Neural progenitor cell (in vitro differentiated cells): Measurements from ENCODE around the gene PHF3. TPM values are rescaled to one million over a fixed set of nuclear protein-coding genes. Genes with fewer than 3 reads are reported as not detected.

ENCODE experiments used
- DNase-seq: peaks from one replicate; pipeline ENCODE4 v3.0.0-alpha.2; 2016; ENCODE audit warnings: low spot score
- H2AFZ ChIP-seq: fragments of 200-600 bp; sonication (generic); replicated peaks from 2 replicates; pipeline ENCODE4 v1.6.1; 2016; ENCODE audit warnings: antibody characterized with exemption
- H3F3A ChIP-seq: fragments of 200-600 bp; sonication (generic); 2 replicates; pipeline ENCODE4 v1.6.1; 2016; ENCODE audit warnings: antibody characterized with exemption, low read depth
- H3K27ac ChIP-seq: fragments of 200-600 bp; sonication (generic); 2 replicates; pipeline ENCODE4 v1.5.1; 2016; ENCODE audit warnings: mild to moderate bottlenecking
- H3K27me3 ChIP-seq: fragments of 200-600 bp; sonication (generic); 2 replicates; pipeline ENCODE4 v1.6.1; 2016; ENCODE audit warnings: mild to moderate bottlenecking, moderate library complexity
- H3K36me3 ChIP-seq: fragments of 200-600 bp; sonication (generic); 2 replicates; pipeline ENCODE4 v1.5.1; 2016
- H3K4me1 ChIP-seq: fragments of 200-600 bp; sonication (generic); 2 replicates; pipeline ENCODE4 v1.6.1; 2016; ENCODE audit warnings: mixed run types
- H3K4me2 ChIP-seq: fragments of 200-600 bp; sonication (generic); 2 replicates; pipeline ENCODE4 v1.6.1; 2016
- H3K4me3 ChIP-seq: fragments of 200-600 bp; sonication (generic); 2 replicates; pipeline ENCODE4 v1.5.1; 2016
- H3K79me2 ChIP-seq: fragments of 200-600 bp; sonication (generic); 2 replicates; pipeline ENCODE4 v1.6.1; 2016; ENCODE audit warnings: low read depth
- H3K9ac ChIP-seq: fragments of 200-600 bp; sonication (generic); 2 replicates; pipeline ENCODE4 v1.6.1; 2016
- H3K9me3 ChIP-seq: fragments of 200-600 bp; sonication (generic); 2 replicates; pipeline ENCODE4 v1.5.1; 2016; ENCODE audit warnings: low read depth
- H4K20me1 ChIP-seq: fragments of 200-600 bp; sonication (generic); 2 replicates; pipeline ENCODE4 v1.6.1; 2016; ENCODE audit warnings: low read depth
- H3K27ac Mint-ChIP-seq: 3 replicates; pipeline ENCODE4 v1.8.0; 2021; ENCODE audit warnings: mixed read lengths
- H3K27me3 Mint-ChIP-seq: 2 replicates; pipeline ENCODE4 v1.8.0; 2022; ENCODE audit warnings: low read depth, mild to moderate bottlenecking, inconsistent platforms, moderate library complexity, mixed read lengths; ENCODE audit not compliant: insufficient read depth
- H3K36me3 Mint-ChIP-seq: 3 replicates; pipeline ENCODE4 v1.8.0; 2021; ENCODE audit warnings: mixed read lengths
- H3K4me1 Mint-ChIP-seq: 3 replicates; pipeline ENCODE4 v1.8.0; 2021; ENCODE audit warnings: mixed read lengths
- H3K4me3 Mint-ChIP-seq: 3 replicates; pipeline ENCODE4 v1.8.0; 2021; ENCODE audit warnings: mild to moderate bottlenecking, moderate library complexity, mixed read lengths
- H3K9me3 Mint-ChIP-seq: 3 replicates; pipeline ENCODE4 v1.8.0; 2020; ENCODE audit warnings: mixed read lengths
- EZH2 ChIP-seq: fragments of 200-600 bp; sonication (generic); IDR thresholded peaks from 2 replicates; pipeline ENCODE4 v1.6.1; 2017; ENCODE audit warnings: antibody characterized with exemption, mild to moderate bottlenecking, moderate library complexity
- EZH2phosphoT487 ChIP-seq: fragments of 200-600 bp; sonication (generic); IDR thresholded peaks from 2 replicates; pipeline ENCODE4 v1.6.1; 2017; ENCODE audit warnings: antibody characterized with exemption
- total RNA-seq: library from RNA; depleted of rRNA; stranded (reverse); fragments of >200 nt; gene quantifications from 2 replicates; pipeline ENCODE4 v1.2.3, GENCODE V29; 2015; ENCODE audit warnings: low replicate concordance
- TF ChIP-seq, protein P1 (sequence below): fragments of 200-600 bp; sonication (generic); IDR thresholded peaks from 2 replicates; pipeline ENCODE4 v1.5.1; 2017; ENCODE audit warnings: antibody characterized with exemption, mild to moderate bottlenecking

The PHF3 gene
- total RNA-seq, 1 donor from 2014 or later, result 100 TPM

DNA sequence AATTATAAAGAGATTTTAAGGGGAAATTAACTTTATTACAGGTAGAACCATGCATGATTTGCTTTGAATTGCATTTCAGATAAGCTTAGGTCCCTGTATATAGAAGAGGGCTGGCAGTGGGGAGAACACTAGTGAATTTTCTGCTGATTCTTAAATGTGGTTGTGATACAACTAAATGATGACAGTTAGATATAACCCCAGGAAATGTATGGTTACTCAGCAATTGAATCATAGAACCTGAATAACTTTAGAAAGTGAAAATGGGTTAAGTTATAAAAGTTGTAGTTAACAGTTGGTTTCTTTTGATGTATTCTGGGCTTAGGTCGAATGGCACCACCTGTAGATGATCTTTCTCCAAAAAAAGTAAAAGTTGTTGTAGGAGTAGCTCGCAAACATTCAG lies 70.1 kb downstream of the PHF3 start:
- Mint-ChIP-seq H3K4me3 (no peak overlapping the region), H3K27me3 (no peaks in the 10 kb centered on the region), H3K27ac (no peak overlapping the region), H3K9me3 (no peaks in the 10 kb centered on the region), H3K4me1 (peaks cover 4% of the 10 kb centered on the region), H3K36me3 (peaks cover 46% of the 10 kb centered on the region)
- Histone ChIP-seq H3K27ac (no peak overlapping the region), H4K20me1 (peaks cover 9% of the 10 kb centered on the region), H2AFZ (no peak overlapping the region), H3K9ac (no peak overlapping the region), H3F3A (no peaks in the 10 kb centered on the region), H3K27me3 (no peaks in the 10 kb centered on the region), H3K4me2 (no peak overlapping the region), H3K4me1 (peaks cover 13% of the 10 kb centered on the region), H3K36me3 (peaks cover 40% of the 10 kb centered on the region), H3K79me2 (no peaks in the 10 kb centered on the region), H3K9me3 (no peaks in the 10 kb centered on the region), H3K4me3 (no peak overlapping the region)
- no peak for DNase-seq
- no peak for TF ChIP-seq EZH2phosphoT487
- TF ChIP-seq, protein P1, sequence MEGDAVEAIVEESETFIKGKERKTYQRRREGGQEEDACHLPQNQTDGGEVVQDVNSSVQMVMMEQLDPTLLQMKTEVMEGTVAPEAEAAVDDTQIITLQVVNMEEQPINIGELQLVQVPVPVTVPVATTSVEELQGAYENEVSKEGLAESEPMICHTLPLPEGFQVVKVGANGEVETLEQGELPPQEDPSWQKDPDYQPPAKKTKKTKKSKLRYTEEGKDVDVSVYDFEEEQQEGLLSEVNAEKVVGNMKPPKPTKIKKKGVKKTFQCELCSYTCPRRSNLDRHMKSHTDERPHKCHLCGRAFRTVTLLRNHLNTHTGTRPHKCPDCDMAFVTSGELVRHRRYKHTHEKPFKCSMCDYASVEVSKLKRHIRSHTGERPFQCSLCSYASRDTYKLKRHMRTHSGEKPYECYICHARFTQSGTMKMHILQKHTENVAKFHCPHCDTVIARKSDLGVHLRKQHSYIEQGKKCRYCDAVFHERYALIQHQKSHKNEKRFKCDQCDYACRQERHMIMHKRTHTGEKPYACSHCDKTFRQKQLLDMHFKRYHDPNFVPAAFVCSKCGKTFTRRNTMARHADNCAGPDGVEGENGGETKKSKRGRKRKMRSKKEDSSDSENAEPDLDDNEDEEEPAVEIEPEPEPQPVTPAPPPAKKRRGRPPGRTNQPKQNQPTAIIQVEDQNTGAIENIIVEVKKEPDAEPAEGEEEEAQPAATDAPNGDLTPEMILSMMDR, result no peak
- no peak for TF ChIP-seq EZH2

DNA sequence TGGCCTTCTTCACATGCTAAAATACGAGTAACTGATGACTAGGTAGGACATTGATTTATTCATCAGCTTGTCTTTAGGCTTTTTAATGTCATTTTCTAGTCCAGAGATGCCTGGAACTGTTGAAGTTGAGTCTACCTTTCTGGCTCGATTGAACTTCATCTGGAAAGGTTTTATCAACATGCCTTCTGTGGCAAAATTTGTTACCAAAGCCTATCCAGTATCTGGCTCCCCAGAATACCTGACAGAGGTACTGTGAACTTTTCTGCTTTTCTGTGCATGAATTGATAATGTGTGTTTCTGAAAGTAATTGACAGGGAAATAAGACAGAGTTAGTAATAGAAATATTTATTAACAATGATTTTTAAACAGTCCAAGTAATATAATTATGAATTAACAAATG lies 71.0 kb downstream of the PHF3 start:
- Histone ChIP-seq H2AFZ (no peak overlapping the region), H3K4me3 (no peak overlapping the region), H4K20me1 (peaks cover 6% of the 10 kb centered on the region), H3K79me2 (no peaks in the 10 kb centered on the region), H3K9me3 (no peaks in the 10 kb centered on the region), H3K4me1 (peaks cover 3% of the 10 kb centered on the region), H3K27me3 (no peaks in the 10 kb centered on the region), H3K9ac (no peak overlapping the region), H3K36me3 (peaks cover 44% of the 10 kb centered on the region), H3F3A (no peaks in the 10 kb centered on the region), H3K27ac (no peak overlapping the region), H3K4me2 (no peak overlapping the region)
- TF ChIP-seq EZH2phosphoT487, result no peak
- TF ChIP-seq, protein P1, result no peak
- TF ChIP-seq EZH2, result no peak
- H3K4me1 Mint-ChIP-seq, result peaks cover 3% of the 10 kb centered on the region
- H3K27ac Mint-ChIP-seq, result no peak overlapping the region
- no peaks in the 10 kb centered on the region for H3K27me3 Mint-ChIP-seq
- no peak overlapping the region for H3K4me3 Mint-ChIP-seq
- H3K9me3 Mint-ChIP-seq, result no peaks in the 10 kb centered on the region
- no peak for DNase-seq
- H3K36me3 Mint-ChIP-seq, result peaks cover 48% of the 10 kb centered on the region

DNA sequence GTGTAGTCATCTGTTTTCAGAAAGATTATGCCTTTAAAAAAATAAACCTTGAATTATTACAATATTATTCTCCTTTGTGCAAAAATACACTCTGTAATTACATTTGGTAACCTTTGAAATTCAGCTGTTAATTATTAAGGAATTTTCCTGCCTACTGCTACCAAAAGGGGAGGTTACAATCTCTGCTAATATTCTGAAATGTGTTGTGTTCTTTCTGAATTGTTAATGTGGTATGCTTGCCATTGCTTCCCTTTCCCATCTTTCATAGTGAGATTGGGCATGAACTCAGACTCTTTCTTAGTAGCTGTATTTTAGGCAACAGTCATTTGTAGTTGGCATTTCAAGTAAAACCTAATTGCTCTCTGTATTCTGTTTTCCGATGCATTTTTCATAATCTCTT lies 73.0 kb downstream of the PHF3 start:
- Mint-ChIP-seq H3K27ac (no peak overlapping the region), H3K4me3 (no peak overlapping the region), H3K4me1 (no peaks in the 10 kb centered on the region), H3K9me3 (no peaks in the 10 kb centered on the region), H3K27me3 (no peaks in the 10 kb centered on the region), H3K36me3 (peaks cover 57% of the 10 kb centered on the region)
- no peaks in the 10 kb centered on the region for H3K27me3 ChIP-seq
- no peak overlapping the region for H3K9ac ChIP-seq
- no peaks in the 10 kb centered on the region for H3K79me2 ChIP-seq
- no peaks in the 10 kb centered on the region for H3F3A ChIP-seq
- H2AFZ ChIP-seq, result no peak overlapping the region
- H3K4me2 ChIP-seq, result no peak overlapping the region
- TF ChIP-seq EZH2 (no peak), EZH2phosphoT487 (no peak)
- TF ChIP-seq, protein P1, result no peak
- no peak overlapping the region for H3K27ac ChIP-seq
- H4K20me1 ChIP-seq, result peaks cover 6% of the 10 kb centered on the region
- H3K9me3 ChIP-seq, result no peaks in the 10 kb centered on the region
- peaks cover 43% of the 10 kb centered on the region for H3K36me3 ChIP-seq
- no peak for DNase-seq
- H3K4me3 ChIP-seq, result no peak overlapping the region
- no peaks in the 10 kb centered on the region for H3K4me1 ChIP-seq
